Measurements from ENCODE around the gene TBC1D5.

GRCh38 chr3:17190353-17191078 is 551.9 kb downstream of the TBC1D5 start:
- no peak for TF ChIP-seq ZNF8 (CRISPR knock-in tag; IDR thresholded peaks at IDR 0.05)
- TF ChIP-seq ARNTL (CRISPR knock-in tag; IDR thresholded peaks at IDR 0.05; ENCODE audit: borderline replicate concordance, low read depth): no peak
- TF ChIP-seq TOX (CRISPR knock-in tag; IDR thresholded peaks at IDR 0.05; ENCODE audit: borderline replicate concordance): no peak
- TF ChIP-seq GLIS3 (CRISPR knock-in tag; IDR thresholded peaks at IDR 0.05): no peak
- TF ChIP-seq SNAI2 (CRISPR knock-in tag; IDR thresholded peaks at IDR 0.05): no peak
- TF ChIP-seq CSDC2 (CRISPR knock-in tag; IDR thresholded peaks at IDR 0.05): no peak
- TF ChIP-seq RARB (CRISPR knock-in tag; IDR thresholded peaks at IDR 0.05): no peak

Measured in SK-N-SH treated with all-trans-retinoic acid at 6 μM for 48 hours (cell line).